EH (cell line): ENCODE data around the gene SGIP1.

ENCODE experiments used
- DNase-seq: peaks from one replicate; pipeline ENCODE4 v3.0.0-alpha.2; 2015; ENCODE audit warnings: low read depth

SGIP1 gene

DNA sequence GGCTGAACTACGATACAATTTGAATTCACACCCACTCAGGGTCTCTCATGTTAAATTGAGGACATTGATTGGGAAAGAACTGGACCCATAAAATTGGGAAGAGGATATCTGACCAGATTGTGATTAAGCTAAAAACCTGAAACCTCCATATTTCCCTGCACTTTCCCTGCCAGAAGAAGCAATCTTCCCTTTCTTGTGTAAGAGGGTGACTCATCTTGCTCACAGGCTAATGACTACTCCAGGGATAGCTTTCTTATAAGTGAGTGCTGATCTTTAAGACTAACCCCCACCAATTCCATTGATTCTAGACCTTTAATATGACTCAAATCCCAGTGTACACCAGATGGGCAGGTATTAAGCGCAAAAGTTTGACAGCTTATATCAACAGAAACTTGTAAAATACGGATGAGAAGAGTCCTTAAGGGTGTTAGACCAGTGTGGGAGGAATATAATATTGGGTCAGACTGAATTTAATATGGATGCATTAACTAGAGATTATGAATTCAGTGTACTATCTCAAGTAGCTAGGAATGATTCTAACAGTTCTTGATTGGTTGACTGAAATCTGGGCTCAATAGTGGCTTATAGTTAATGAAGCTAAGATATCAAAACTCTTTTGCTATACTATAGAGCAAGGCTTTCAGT is 12.1 kb upstream of the SGIP1 start:
- peak; percentile 84 for DNase-seq

DNA sequence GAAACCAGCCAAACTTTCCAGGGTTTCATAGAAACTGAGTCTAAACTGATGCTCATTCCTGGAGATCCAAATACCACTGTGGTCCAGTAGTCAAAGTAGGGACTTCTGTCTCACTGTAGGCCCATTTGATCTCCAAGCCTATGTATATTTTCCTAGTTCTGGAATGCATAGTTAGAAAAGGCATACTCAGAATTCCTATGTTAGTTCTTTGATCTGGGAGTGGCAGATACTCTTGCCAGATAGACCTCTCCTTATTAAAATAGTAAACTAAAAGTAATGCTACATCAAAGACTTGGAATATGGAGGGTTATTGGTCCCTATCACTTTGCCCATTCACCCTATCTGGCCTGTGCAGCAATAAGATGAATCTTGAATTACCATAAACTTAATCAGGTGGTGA is 10.4 kb upstream of the SGIP1 start:
- peak; percentile 53 for DNase-seq

DNA sequence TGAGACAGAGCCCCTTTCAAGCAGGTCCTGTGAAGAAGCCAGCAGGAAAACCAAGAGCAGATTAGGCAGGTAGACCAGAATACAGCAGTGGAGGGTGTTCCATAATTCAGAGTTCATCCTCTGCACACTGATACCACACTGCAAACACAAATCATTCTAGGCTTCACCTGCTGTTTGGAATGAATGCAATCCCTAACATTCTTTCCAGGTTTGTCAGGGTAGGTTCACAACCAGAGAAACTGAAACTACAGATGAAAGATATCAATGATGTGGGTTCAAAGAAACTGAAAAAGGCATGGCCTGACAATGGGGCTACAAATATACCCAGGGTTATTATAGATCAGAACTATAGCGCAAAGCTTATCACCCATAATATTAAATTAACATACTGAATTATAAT is 8.9 kb upstream of the SGIP1 start:
- DNase-seq, result no peak

DNA sequence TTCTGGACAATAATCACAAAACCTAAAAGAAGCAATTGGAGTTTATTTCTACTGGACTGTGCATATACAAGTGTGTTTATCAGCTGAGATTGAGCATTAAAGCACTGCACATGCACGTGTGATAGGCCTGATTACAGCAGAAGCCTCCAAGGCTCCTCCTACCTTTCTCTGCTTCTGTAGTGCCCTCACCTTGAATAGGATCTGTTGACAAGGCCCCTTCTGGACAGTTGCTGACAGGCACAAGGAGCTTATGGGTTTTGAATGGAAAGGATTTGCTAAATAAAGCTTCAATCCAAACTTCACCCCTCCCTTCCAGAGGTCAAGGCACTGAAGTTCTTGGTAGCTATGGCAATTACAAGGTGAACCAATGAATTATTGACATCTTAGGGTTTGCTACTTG is 7.9 kb upstream of the SGIP1 start:
- no peak for DNase-seq

DNA sequence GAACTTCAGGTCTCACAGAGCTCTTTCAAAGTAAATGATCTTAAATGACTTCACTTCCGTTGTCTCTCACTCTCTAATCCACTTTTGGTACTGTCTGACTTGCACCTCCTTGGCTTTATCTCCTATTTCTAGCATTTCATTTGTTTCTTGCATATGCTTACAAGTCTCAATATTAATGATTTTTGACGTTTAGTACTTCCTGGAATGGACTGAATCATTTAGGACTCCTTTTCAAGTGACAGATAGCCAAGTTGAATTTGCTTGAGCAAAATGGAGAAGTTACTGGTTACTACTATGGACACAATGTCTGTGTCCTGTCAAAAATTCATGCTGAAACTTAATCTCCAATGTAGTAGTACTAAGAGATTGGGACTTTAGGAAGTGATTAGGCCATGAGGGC is 7.0 kb upstream of the SGIP1 start:
- no peak for DNase-seq

DNA sequence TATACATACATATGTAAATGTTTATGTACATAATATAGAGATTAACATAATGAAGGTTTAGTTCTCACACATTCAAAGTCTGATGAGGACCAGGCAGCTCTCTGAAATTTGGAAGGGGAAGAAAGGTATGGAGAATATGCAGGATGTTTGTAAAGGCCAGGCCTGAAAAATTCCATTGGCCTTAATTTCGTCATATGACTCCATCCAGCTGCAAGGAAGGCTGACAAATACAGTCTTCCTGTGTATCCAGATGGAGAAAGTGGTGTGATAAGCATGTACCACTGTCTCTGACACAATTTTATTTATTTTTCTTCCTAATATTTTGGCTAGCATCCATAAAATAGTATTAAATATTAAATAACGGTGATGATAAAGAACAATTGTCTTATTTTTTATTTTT is 6.3 kb upstream of the SGIP1 start:
- DNase-seq, result peak; percentile 86

DNA sequence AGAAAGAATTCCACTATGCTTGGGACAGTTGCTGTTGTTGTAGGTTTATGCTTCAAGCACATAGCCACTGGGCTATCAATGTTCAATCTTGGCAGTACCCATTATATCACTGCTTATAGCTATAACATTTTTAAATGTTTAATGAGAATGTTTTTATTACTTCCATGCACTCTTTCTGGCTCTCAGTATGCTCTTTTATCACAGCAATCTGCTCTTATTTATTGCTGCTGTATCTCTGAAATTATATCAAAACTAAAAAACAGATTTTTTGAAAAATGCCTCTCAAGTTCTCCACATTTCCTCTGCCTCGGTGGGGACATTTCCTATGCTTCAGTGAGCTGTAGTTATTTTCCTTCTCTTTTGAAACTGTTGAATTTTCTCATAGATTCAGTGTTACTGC is 5.4 kb upstream of the SGIP1 start:
- no peak for DNase-seq

DNA sequence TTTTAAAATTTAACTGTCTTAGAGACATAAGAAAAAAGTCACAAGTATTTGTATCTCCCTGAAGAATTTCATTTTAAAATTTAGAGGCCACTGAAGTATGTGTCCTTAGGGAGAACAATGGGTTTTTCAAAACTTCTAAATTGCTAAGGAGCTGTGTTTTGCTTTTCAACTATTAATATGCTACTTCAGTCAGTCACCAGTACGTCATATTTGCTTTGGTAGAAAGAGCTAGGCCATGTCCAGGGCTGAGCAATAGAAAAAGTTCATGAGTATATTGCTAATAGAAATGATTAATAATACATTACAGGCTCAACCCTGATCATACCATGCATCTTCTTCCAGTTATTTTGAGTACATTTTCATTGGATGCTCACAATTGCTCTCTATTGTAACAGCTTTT is 1.7 kb upstream of the SGIP1 start:
- no peak for DNase-seq

DNA sequence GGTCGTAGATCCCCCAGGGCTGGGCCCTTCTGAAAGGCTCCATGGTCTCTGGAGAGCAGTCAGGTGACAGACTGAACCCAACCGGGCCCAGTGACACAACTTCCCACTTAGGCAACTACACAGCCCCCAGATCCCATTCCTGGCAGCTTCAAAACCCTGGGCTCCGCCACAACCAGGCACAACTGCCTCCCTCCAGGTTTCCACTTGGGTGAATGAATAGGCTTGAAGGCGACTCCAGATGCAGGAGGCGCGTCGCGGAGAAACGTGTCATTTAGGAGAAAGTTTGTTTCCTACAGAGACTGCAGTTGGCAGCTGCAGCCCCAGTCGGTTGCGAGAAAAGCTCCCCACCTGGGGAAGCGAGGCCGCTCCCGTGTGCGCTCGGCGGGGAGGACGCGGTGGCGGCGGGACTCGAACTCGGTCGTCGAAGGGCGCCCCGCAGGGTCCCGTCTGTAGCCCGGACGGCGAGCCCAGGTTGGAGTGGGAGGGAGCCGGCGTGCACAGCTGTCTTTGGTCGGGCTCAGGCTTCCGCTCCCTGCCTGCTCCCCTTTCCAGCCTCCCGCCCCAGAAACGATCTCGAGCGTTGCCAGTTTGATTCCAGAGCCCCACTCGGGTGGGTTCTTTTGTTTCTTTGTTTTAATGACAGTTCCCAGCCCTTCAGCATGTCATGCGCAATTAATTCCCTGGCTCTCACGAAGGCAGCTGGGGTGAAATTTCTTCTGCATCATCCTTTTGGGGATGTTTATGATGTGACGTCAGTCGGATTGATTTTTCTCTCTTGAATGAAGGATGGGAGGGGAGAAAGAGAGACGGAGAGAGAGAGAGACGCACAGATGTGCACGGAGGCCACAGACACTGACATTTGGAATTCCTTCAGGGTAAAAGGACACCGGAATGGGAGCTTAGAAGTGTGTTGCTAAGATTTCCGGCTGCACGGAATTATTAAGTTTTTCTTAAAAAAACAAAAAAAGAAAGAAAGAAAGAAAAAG is 862 bp upstream of the SGIP1 start:
- DNase-seq, result peak; percentile 92

DNA sequence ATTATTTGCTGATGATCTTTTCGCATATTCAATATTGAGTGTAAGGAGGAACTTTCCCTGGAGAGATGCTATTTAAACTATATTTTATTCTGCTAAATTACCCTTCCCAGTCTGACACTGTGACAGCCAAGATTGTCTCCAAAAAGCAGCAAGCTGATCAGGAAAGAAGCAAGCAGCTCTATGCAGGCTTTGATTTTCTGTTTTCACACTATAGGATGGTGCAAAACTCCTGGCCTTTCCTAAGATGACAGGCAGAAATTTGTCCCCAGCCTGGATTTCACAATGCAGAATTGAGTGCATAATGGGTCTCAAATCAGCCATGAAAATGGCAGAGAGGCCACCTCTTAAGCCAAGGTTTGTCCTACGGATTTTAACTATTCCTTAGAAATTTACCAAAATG is 1.1 kb downstream of the SGIP1 start:
- no peak for DNase-seq

DNA sequence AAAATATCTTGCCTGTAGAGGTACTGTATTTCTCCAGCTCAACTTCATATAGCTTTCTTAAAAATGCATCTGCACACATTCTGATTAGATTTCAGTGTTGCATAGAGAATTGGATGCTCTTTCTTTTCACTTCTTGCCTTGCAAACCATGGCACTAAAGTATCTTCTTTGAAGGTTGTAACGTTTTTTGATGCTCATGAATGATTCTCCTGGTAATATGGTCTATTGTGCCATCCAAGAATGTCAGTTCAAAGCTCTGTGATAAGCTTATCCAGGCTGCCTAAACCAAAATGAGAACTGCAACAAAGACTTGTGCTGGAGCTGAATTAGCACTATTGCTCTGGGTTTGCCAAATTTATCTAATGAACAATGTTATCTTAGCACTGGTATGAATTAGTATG is 1.9 kb downstream of the SGIP1 start:
- no peak for DNase-seq

DNA sequence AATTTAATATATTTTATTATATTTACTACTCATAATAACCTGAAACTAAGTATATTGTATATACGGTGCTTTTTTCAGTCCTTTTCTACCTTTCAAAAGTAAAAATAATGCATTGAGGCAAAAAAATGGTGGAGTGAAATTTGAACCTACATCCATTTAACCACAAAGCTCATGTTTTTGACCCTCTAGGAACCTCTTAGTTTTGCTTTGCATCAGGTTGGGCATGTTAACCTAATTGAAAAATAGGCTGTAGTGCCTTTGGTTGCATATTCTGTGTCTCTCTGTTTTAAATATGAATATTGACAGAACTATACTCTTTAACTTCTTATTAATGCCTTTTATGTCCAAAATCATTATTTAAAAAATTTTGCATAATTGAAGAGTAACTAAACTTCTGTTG is 3.8 kb downstream of the SGIP1 start:
- no peak for DNase-seq

DNA sequence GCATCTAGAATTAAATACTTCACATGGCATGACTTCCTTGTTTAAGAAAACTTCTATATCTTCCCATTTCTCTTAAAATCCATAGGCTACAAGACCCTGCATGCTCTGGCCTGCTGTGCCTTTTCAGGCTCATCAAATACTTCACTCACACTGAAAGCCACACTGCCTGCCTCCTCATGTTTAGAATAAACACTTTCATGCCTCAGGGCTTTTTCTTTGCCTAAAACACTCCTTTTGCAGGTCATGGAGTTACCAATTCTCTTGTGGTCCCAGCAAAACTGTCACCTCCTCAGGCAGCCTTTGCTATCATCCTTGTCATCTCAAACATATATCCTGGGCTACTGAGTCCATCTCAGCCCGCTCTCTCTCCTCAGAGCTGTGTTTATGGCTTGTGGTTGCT is 5.5 kb downstream of the SGIP1 start:
- no peak for DNase-seq

DNA sequence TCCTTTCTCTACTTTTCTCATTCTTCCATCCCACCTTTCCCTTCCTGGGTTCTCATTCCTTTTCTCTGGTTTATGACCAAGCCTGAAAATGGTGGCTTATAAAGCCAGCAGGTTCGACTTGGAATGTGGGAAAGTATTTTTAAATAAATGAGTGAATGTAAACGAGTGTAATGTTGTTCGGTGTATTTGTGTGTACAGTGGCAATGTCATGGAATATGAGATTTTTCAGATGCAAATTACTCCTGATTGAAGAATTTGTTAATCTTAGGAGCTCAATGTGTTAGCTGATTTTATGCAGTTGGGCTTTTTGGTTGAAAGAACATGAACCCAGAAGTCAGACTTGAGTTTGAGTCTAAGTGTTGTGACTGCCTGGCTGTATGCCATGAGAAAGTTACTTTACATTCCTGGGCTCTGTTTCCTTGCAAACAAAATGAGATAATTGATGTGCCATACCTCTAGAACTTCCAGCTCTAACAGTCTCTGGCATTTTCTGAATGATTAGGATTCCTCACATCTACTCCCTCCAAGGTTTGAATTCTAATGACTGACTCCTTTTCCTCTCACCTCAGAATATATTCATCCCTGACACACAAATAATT is 6.6 kb downstream of the SGIP1 start:
- peak; percentile 92 for DNase-seq

DNA sequence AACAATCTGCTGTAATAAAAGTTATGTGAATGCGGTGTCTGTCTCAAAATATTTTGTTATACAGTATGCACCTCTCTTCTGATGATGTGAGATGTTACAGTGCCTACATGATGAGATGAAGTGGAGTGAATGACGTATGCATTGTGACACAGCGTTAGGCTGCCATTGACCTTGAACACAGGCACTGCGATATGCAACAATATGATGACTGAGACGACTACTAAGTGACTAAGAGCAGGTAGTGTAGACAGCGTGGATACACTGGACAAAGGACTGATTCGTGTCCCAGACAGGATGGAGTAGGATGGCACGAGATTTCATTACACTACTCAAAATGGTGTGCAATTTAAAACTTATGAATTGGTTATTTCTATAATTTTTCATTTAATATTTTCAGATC is 8.4 kb downstream of the SGIP1 start:
- DNase-seq, result no peak

DNA sequence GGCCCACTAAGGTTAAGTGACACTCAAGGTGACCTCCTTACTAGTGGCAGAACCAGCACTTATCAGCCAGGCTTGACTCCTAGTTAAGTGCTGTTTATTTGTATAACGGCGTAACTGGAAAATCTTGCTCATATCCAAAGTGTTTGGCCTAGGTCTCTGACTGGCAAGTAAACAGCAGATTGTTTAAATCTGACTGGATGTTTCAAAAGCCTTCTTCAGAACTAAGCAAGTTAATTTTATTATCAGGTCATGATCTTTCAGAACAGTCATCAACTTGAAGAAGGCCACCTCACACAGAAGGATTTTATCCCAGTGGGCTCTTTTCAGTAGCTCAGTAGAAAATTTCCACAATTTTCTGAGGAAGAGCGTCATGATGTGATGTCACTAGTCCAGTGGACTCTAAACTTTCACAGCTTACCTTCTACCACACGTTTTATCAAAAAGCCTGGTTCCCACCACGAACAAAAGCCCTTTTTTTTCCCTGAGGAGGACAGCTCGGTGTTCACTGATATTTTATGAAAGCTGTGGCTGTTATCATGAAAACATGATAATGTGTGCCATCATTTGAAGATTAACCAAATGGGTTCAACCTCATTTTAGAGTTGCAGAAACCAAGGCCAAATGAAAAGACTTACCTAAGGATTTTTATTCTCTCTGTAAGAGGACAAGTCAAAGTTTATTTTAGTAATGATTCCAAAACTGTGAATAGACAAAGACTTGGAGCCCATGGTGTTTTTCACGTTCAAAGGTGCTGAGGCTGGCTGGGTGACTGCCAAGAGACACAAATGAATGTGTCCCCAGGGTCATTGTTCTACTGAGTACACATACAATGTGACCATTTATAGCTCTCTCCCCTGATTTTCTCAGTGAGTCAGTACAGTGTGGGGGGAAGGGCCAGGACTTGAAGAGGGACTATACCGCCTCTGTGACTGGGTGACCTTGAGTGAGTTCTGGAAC is 9.1 kb downstream of the SGIP1 start:
- DNase-seq, result peak; percentile 97

DNA sequence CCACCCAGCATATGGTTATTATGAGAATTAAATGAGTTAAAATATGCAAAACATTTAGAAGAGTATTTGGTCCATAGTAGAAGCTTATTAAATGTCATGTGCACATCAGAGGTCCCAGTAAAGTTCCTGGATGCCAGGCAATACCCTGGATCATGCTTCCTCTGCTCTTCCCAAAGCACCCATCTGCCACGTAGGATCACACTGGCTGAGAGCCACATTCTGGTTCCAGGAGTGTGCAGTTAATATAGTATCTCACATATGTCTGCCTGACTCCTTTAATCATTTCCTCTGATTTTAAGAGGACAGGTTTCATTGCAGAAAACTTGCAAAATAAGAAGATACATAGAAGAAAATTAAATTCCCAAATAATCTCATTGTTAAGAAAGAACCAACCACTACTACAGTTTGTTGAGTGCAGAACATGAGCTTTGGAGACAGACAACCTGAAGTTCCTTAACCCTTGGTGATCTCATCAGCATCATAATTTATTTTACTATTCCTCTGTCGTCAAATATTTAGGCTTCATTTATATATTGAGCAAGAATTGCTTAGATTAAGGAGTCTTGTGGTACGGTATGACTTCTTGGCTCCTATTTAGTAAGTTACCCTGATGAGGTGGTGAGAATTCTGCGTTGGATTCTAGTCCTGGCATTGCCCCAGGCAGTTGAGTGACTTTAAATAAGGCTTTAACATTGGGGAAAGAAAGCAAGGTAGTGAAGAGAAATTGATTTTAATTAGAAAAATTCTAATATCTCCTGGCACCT is 12.3 kb downstream of the SGIP1 start:
- DNase-seq, result no peak

DNA sequence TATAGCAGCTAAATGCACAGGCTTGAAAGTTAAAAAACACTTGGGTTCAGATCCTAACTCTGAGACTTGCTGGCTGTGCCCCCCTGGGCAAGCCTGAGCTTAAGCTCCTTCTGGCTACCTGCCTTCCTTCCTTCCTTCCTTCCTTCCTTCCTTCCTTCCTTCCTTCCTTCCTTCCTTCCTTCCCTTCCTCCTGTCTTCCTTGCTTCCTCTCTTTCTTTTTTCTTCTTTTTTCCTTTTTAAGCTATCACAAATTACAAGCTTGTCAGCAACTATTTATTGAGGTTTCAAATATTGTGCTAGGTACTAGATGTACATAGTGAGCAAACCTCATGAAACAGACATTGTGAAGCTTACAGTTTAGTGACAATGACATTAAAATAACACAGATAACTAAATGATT is 15.1 kb downstream of the SGIP1 start:
- no peak for DNase-seq

DNA sequence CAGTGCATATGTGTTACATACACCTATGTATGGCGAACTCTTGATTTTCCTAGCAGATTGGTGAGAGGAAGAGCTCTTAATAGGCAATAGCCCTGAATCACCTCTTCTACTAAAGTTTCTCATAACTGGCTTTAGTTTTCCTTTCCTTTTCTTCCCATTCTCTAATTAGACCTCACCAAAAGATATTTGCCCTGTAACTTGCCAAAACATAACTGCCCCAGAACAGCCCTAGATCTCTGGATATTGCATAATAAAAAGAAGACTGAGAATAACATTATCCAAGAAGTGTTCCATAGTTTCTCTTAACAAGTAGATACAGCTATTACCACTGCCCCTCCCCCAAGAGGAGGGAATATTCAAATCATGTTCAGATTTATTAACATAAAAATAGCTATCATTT is 16.3 kb downstream of the SGIP1 start:
- DNase-seq, result no peak

DNA sequence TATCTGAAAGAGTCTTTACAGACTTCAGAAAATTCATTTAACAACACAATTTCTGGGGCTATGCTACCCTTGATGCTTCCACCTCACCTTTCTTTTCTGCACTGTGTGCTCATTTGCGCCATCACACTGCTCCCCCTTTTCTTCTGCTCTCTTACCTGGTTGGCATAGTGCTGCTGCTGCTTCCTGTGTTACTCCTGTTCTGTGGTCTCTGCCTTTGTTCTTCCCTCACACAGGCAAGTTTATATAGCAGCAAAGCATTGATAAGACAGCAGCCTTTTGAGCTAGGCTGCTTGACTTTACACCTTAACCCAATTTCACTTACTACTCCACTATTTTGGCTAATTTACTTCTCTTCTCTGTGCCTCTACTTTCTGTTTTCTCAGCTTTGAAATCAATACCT is 18.3 kb downstream of the SGIP1 start:
- no peak for DNase-seq

DNA sequence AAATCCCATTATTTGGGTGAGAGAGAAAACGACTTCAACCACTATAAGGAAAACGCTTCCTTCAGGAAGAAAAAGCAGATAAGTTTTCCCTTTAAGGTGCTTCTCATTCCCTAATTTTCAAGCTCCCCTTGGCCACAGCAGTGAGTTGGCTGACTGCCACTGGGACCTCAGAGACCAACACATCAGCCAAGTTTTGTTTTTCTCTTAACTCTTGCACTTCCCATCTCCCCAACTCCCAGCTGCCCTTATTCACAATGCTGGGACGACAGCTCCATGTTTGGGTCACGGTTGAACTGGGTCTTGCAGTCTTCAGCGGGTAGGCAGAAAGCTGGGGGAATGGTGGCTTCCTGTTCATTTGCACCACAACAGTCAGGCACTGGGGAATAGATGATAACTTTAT is 18.9 kb downstream of the SGIP1 start:
- no peak for DNase-seq
